Skeletal muscle tissue (tissue), 4 donors: Measurements from ENCODE around the gene GIPC3. TPM values are rescaled to one million over a fixed set of nuclear protein-coding genes. Genes with fewer than 3 reads are reported as not detected.

Source experiments
- H3K27ac ChIP-seq: one replicate; pipeline ENCODE4 v1.7.0; 2013; ENCODE audit warnings: mild to moderate bottlenecking, low read depth, low read length, inconsistent platforms
- H3K27me3 ChIP-seq, 3 donors: one replicate each; pipeline ENCODE4 v1.7.0; 2013; ENCODE audit warnings: low read length in 3 of 3; ENCODE audit not compliant: control insufficient read depth in 3 of 3, insufficient read depth in 3 of 3
- H3K36me3 ChIP-seq, 3 donors: one replicate each; pipeline ENCODE4 v1.7.0; 2013; ENCODE audit warnings: low read length in 3 of 3; ENCODE audit not compliant: control insufficient read depth in 3 of 3, insufficient read depth in 3 of 3
- H3K4me1 ChIP-seq, 3 donors: one replicate each; pipeline ENCODE4 v1.7.0; 2013; ENCODE audit warnings: low read length in 3 of 3, mild to moderate bottlenecking in 3 of 3; ENCODE audit not compliant: control insufficient read depth in 3 of 3, insufficient read depth in 3 of 3
- H3K4me3 ChIP-seq, 3 donors: one replicate each; pipeline ENCODE4 v1.7.0; 2013; ENCODE audit warnings: low read length in 3 of 3
- H3K9ac ChIP-seq, 3 donors: one replicate each; pipeline ENCODE4 v1.7.0; 2013; ENCODE audit warnings: low read length in 3 of 3, mild to moderate bottlenecking in 3 of 3, moderate library complexity in 2 of 3, low read depth in 1 of 3
- H3K9me3 ChIP-seq, 3 donors: one replicate each; pipeline ENCODE4 v1.7.0; 2013; ENCODE audit warnings: low read length in 3 of 3; ENCODE audit not compliant: control insufficient read depth in 3 of 3
- total RNA-seq: library from RNA; depleted of rRNA; stranded (reverse); fragments of >200 nt; gene quantifications from one replicate; pipeline ENCODE4 v1.2.3, GENCODE V29; 2014
- donor health status: Osteomylitis.

The GIPC3 gene
- total RNA-seq, 1 donor from 2014 or later: not detected

DNA sequence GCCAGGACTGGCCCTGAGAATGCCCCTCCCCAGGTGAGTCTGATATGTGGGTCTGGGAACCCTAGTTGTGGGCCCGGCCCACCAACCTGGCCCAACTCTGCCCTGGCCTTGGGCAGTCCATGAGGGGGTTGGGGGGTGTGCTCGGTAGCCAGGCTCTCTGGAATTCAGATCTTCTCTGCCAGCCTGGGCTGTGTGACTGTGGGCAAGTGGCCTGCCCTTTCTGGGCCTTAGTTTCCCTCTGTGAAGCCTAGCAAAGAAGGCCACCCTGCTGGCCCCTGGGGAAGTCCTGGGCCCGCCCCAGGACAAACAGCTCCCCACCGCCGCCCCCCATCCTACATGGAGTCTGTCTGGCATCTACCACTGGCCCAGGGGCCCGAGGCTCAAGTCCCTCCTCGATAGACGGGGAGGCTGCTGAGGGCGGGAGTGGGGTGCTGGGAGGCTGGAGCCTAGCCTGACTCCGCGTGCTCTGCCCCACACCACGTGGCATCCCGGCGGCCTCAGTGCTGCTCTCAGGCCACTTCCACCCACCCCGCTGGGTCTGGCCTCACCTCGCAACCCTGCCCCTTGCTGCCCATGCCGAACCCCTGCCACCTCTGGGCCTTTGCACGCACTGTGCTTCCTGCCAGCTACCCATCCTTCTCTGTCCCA lies 29.7 kb downstream of the GIPC3 start:
- peaks cover 18 to 35% (median 29%) of the 10 kb centered on the region in 3 donors for H3K36me3 ChIP-seq
- H3K9me3 ChIP-seq: no peaks in the 10 kb centered on the region
- H3K27ac ChIP-seq: no peak overlapping the region

DNA sequence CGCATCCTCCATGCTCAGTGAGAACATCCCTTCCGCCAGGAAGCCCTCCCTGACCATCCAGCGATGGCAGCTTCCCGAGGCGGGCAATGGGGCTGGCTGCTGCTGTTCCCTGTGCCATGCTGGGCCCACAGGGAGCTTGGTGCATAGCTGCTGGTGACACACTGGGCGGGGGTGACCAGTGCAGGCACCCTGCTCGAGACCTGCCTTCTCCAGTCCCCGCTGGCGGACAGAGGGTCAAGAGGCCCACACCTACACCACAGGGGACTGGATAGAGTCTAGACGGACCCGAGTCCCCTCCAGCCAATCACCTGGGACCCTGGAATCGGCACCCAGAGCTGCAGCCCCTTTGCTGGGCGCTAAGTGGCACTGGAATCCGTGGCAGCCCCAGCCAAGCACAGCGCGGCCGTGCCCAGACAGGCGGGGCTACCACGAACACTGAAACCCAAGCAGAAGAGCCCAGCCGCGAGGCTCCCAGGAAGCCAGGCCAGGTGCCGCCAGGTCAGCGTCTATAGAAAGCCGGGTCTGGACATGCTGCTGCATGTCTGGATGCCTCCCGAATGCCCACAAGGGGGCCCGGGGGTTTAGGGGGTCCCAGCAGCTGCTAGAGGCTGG lies 30.4 kb downstream of the GIPC3 start:
- H3K36me3 ChIP-seq: peaks cover 22 to 35% (median 29%) of the 10 kb centered on the region in 3 donors
- H3K4me1 ChIP-seq: peaks cover 4 to 6% (median 5%) of the 10 kb centered on the region in 3 donors
- no peak overlapping the region for H3K27ac ChIP-seq
- H3K27me3 ChIP-seq: no peaks in the 10 kb centered on the region
- no peak overlapping the region for H3K4me3 ChIP-seq
- no peak overlapping the region for H3K9ac ChIP-seq
- H3K9me3 ChIP-seq: no peaks in the 10 kb centered on the region

More for the DNA sequence above, 29.7 kb downstream of the GIPC3 start:
- Histone ChIP-seq H3K4me3 (no peak overlapping the region), H3K27me3 (no peaks in the 10 kb centered on the region), H3K9ac (no peak overlapping the region), H3K4me1 (peaks cover 4 to 10% (median 5%) of the 10 kb centered on the region in 3 donors)

DNA sequence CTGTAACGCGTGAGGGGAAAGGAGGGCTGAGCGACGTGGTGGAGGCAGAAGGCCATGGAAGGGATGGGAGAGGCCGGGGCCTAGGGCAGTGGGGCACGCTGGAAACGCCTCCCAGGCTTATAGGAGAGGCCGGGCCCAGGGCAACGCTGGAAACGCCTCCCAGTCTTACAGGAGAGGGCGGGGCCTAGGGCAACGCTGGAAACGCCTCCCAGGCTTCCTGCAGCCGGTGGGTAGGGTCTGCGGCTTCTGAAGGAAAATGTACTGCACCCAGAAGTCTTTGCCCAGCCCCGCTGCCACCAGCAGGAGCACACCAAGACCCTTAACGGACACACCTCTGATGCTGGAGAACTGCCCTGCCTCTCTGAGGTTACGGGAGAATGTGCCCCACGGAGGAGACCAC lies 32.2 kb downstream of the GIPC3 start:
- peak overlapping the region in 1 of 3 donors; percentile 48 for H3K4me3 ChIP-seq
- H3K27ac ChIP-seq: no peak overlapping the region
- H3K9ac ChIP-seq: peak overlapping the region in 1 of 3 donors; percentile 25
- no peaks in the 10 kb centered on the region for H3K9me3 ChIP-seq
- H3K4me1 ChIP-seq: peaks cover 4 to 6% (median 5%) of the 10 kb centered on the region in 3 donors
- peaks cover 16 to 25% (median 23%) of the 10 kb centered on the region in 3 donors for H3K36me3 ChIP-seq
- H3K27me3 ChIP-seq: no peaks in the 10 kb centered on the region

DNA sequence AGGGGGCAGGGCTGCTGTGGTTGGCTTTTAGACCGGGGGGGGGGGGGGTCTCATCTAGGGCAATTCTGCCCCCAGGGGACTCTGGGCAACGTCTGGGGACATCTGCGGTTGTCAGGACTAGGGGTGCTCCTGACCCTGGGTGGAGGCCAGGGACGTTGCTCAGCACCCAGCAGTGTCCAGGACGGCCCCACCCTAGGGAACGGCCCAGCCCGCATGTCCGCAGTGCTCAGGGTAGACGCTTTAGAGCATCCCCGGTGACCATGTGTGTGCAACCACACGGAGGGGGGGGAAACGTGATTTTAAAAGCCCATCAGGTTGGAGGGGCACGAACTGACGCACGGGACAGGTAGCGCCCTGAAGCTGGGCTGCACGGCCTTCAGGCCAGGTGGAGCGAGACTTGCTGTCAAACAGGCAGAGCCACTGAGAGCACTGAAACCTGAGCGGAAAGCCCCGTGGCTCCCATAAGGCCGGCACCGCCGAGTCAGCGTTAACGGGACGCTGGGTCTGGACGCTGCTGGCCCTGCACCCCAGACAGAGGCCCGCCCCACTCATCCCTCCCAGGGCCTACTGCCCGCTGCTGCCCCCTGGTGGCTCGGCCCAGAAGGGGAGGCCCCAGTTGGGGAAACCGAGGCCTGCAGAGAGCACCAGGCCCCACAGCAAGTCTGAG lies 33.0 kb downstream of the GIPC3 start:
- H3K27ac ChIP-seq: no peak overlapping the region
- peaks cover 4 to 6% (median 5%) of the 10 kb centered on the region in 3 donors for H3K4me1 ChIP-seq
- H3K4me3 ChIP-seq: peak overlapping the region in 1 of 3 donors; percentile 52
- H3K9me3 ChIP-seq: no peaks in the 10 kb centered on the region
- H3K36me3 ChIP-seq: peaks cover 18 to 25% (median 24%) of the 10 kb centered on the region in 3 donors
- peak overlapping the region in 1 of 3 donors; percentile 60 for H3K9ac ChIP-seq
- no peaks in the 10 kb centered on the region for H3K27me3 ChIP-seq

DNA sequence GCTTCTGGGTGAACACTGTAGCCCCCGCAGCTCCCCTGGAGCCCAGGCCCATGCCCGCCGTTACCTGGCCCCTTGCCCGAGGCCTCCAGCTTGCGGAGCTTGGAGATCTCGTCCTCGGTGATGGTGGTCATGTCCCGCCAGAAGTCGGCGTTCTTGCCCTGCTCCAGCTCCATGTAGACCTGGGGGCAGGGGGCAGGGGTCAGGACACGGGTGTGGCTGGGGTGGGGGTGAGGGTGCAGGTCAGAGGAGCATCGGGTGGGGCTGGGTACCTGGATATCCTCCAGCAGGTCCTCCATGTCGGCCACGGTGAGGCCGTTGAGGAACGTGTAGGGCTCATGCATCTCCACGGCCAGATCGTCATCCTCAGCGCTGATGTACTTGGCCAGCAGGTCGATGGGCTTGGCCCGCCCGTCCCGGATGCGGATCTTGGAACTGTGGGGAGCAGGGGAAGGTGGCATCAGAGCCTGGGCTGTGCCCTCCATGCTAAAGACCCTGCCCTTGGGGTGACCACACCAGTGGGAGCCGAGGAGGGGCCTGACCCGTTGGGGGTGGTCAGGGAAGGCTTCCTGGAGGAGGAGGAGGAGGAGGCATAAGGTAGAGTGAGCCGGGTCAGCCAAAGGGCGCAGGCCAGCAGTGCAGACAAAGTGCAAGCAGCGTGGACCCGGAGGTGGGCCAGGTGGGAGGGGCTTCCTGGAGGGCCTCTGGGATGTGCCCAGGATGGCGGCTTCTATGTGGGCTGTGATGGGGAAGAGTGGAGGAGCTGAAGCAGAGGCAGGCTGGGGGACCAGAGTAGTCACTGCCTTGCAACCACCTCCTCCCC lies 33.7 kb downstream of the GIPC3 start:
- no peak overlapping the region for H3K4me3 ChIP-seq
- no peaks in the 10 kb centered on the region for H3K9me3 ChIP-seq
- peaks cover 19 to 21% (median 20%) of the 10 kb centered on the region in 3 donors for H3K36me3 ChIP-seq
- H3K4me1 ChIP-seq: peaks cover 4 to 6% (median 5%) of the 10 kb centered on the region in 3 donors
- no peak overlapping the region for H3K27ac ChIP-seq
- no peak overlapping the region for H3K9ac ChIP-seq
- H3K27me3 ChIP-seq: no peaks in the 10 kb centered on the region

DNA sequence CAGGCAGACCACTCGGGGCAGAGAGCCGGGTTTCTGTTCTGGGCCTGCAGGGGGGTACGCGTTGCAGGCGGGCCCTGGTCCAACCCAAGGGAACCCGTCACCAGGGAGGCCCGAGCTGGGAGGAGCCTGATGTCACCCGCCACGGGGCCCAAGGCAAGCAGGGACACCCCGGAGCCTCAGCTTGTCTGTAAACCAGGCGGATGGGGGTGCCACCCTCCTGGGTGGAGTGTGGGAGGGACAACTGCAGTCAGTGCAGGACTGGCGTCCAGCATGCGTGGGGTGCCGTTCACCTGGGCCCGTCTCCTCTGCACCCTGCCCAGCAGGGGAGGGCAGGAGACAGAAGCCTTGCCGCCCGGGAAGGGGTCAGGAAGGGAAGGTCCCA lies 34.3 kb downstream of the GIPC3 start:
- Histone ChIP-seq H3K4me1 (peaks cover 8 to 11% (median 10%) of the 10 kb centered on the region in 3 donors), H3K4me3 (no peak overlapping the region), H3K27me3 (no peaks in the 10 kb centered on the region), H3K9ac (no peak overlapping the region), H3K27ac (no peak overlapping the region), H3K9me3 (no peaks in the 10 kb centered on the region), H3K36me3 (peaks cover 19 to 20% (median 19%) of the 10 kb centered on the region in 3 donors)

DNA sequence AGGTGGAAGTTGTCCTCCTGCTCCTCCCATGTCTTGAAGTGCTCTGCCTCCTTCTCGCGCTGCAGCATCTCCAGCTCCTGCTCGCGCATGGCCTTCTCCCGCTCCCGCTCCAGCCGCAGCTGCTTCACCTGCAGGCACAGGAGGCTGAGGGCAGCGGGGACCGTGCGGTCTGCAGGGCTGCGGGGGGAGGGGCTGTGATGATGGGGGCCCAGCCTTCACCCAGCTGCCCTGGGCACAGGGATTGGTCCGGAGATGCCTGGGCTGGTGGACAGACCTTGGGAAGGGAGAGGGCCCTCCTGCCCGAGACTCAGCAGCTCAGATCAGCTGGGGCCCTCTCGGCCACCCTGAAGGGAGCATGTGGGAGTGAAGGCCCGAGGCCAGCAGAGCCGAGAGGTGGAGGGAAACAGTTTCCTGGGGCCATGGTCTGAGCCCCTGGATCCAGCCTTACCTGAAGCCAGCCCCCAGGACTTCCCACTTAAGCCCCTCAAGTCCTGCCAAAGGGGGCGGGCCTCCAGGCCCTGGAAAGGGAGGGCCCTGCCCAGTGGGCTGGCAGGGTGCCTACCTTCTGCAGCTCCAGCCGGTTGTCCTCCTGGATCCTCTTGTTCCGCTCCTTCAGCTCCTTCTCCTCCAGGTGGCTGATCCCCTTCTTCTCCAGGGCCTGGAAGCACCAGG lies 35.0 kb downstream of the GIPC3 start:
- no peaks in the 10 kb centered on the region for H3K9me3 ChIP-seq
- no peak overlapping the region for H3K4me3 ChIP-seq
- H3K27ac ChIP-seq: no peak overlapping the region
- H3K36me3 ChIP-seq: peaks cover 16 to 20% (median 19%) of the 10 kb centered on the region in 3 donors
- H3K4me1 ChIP-seq: peaks cover 14 to 17% (median 17%) of the 10 kb centered on the region in 3 donors
- no peaks in the 10 kb centered on the region for H3K27me3 ChIP-seq
- no peak overlapping the region for H3K9ac ChIP-seq

DNA sequence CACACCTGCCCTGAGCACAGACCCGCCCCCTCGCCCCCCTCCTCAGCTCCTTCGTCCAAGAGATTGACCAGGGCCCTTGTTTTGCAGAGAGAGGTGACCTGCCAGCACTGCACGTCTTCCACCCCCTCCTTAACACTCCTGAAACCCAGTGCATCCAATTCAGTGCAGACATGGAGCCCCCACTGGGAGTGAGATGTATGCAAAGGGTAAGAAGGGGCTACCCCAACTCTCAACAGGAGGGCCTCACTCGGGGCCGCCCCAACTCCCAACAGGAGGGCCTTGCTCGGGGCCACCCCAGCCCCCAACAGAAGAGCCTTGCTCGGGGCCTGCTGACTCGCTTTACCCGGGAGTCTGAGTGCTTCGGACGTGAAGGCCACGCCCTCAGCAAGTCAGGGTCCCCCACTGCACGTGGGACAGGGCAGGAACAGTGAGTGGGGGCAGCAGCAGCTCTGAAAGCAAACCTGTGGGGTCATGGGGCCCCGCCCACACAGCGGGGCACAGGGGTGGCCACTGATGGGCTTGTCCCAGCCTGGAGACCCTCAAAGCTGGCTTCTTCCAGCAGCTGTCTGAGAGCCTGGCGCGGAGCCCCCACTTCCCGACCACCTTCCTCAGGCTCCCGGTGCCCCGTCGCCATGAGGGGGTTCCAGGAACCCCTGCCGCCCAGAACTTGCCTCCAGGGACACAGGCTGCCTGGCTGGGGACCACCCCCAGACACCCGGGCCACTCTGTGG lies 35.7 kb downstream of the GIPC3 start:
- peaks cover 14 to 20% (median 19%) of the 10 kb centered on the region in 3 donors for H3K36me3 ChIP-seq
- H3K4me3 ChIP-seq: no peak overlapping the region
- H3K27ac ChIP-seq: no peak overlapping the region
- H3K27me3 ChIP-seq: no peaks in the 10 kb centered on the region
- no peak overlapping the region for H3K9ac ChIP-seq
- peaks cover 21 to 24% (median 24%) of the 10 kb centered on the region in 3 donors for H3K4me1 ChIP-seq
- H3K9me3 ChIP-seq: no peaks in the 10 kb centered on the region

DNA sequence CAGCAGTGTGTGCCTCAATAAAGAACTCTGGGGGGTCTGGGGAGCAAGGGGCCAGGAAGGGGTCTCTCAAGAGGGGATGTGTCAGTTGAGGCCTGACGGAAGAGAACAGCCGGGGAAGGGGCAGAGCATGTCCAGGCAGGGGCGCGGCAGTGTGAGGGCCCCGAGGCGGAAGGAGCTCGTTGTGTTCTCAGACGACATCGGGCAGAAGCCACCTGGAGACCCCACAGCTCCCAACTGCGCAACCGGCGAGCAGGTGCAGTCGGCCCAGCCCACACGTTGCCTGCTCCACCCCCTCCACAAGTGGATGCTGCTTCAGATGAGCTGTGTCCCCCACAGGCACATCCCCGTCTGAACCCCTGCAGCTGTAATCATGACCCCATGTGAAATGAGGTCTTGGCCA lies 36.4 kb downstream of the GIPC3 start:
- Histone ChIP-seq H3K36me3 (peaks cover 14 to 20% (median 19%) of the 10 kb centered on the region in 3 donors), H3K4me3 (no peak overlapping the region), H3K9me3 (no peaks in the 10 kb centered on the region), H3K27me3 (no peaks in the 10 kb centered on the region), H3K27ac (no peak overlapping the region), H3K9ac (no peak overlapping the region), H3K4me1 (peaks cover 24 to 30% (median 27%) of the 10 kb centered on the region in 3 donors)
